Fibroblast of villous mesenchyme (primary cell): ENCODE data around the gene P4HB. TPM values are rescaled to one million over a fixed set of nuclear protein-coding genes. Genes with fewer than 3 reads are reported as not detected.

Source experiments
- DNase-seq: peaks from one replicate; pipeline ENCODE4 v3.0.0-alpha.2; 2010; ENCODE audit warnings: low read depth
- H3K4me3 ChIP-seq: 2 replicates; pipeline ENCODE4 v1.5.1; 2011; ENCODE audit warnings: low read depth, mild to moderate bottlenecking, low read length
- CTCF ChIP-seq: IDR thresholded peaks from 2 replicates; pipeline ENCODE4 v1.5.1; 2012; ENCODE audit warnings: low read depth, mild to moderate bottlenecking, low read length; ENCODE audit not compliant: insufficient read depth
- total RNA-seq: library from RNA; depleted of rRNA; stranded (reverse); fragments of >200 nt; gene quantifications from 2 replicates; pipeline ENCODE4 v1.2.3, GENCODE V29; 2012

P4HB gene
- total RNA-seq, 1 donor = 735 TPM

GRCh38 chr17:81885454-81885853, 25.1 kb upstream of the P4HB start:
- no peak for TF ChIP-seq CTCF
- no peak for DNase-seq

DNA sequence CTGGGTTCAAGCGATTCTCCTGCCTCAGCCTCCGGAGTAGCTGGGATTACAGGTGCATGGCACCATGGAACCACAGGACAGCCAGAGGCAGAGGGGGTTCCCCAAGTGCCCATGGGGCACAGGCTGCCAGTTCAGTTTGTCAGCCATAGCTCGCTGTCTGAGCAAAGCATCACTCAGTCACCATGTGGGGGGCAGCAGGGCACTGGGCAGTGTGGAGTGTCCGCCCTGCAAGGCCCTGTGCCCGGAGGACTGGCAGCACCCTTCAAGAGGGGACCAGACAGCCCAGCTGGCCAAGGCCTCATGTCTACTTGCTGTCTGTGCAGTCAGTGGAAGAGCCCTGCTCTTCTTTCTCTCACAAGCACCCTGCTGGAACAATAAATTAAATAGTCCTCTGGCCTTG, 24.6 kb upstream of the P4HB start:
- no peak for TF ChIP-seq CTCF
- H3K4me3 ChIP-seq = no peak overlapping the region
- DNase-seq = no peak

More at GRCh38 chr17:81885454-81885853, 25.1 kb upstream of the P4HB start:
- no peak overlapping the region for H3K4me3 ChIP-seq

DNA sequence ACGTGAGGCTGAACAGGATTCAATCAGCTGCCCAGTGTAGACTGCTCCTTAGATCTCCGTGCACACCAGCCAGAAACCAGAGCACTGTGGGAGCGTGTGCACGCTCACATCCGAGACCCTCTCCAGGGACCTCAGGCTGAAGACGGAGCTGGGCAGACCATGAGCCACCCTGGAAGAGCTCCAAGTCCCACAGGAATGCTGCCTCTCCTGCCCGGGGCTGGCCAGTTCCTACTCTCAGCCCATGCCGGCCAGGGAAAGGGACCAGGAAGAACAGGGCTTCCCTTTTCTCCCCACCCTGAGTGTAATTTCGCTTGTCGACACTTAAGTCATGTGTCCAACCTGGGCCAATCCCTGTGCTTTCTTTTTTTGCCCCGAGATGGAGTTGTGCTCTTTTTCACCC, 24.2 kb upstream of the P4HB start:
- no peak overlapping the region for H3K4me3 ChIP-seq
- TF ChIP-seq CTCF = no peak
- no peak for DNase-seq

- no peak overlapping the region for H3K4me3 ChIP-seq
- DNase-seq = no peak
- no peak for TF ChIP-seq CTCF
Observed at GRCh38 chr17:81879121-81879520, 18.8 kb upstream of the P4HB start.

DNA sequence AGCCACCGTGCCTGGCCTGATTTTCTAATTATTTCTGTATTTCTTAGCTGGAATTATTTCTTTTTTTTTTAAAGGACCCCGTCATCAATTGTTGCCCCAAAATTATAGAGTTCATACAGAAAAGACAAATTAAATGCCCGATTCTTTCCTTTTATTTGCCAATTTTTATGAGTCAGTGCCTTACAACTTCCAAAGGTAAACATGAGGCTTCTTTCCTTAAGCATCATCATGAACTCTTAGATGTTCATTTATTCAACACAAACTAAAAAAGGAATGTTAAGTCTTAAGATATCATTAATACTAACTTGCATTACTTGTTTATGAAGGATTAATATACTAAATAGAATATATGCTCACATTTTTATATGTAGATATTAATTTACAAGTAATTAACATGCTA, 18.0 kb upstream of the P4HB start:
- no peak for DNase-seq
- TF ChIP-seq CTCF = no peak
- H3K4me3 ChIP-seq = no peak overlapping the region

- H3K4me3 ChIP-seq = no peak overlapping the region
- no peak for DNase-seq
- TF ChIP-seq CTCF = no peak
Observed at GRCh38 chr17:81877569-81877968, 17.2 kb upstream of the P4HB start.
